GM12878 (cell line): ENCODE measurements around the gene WNT5B. TPM values are rescaled to one million over a fixed set of nuclear protein-coding genes. Genes with fewer than 3 reads are reported as not detected.

Source experiments
- ATAC-seq: fragments of 200-7000 bp; cut with Tn5 transposase; 3 replicates; pipeline ENCODE4 v1.9.1; 2020; ENCODE audit warnings: mild to moderate bottlenecking, moderate library complexity
- BruUV-seq: library from RNA; stranded (reverse); fragments of 400-500 nt; replicated peaks from 2 replicates; lab custom pipeline; 2021; lab: Mats Ljungman, UMichigan
- CTCF ChIA-PET: fragments of 300-600 bp; sonication (Branson Sonifier 250); formaldehyde crosslinking; extraction: SDS; loops from one replicate; lab custom pipeline; 2021; ENCODE audit warnings: inconsistent platforms; lab: Yijun Ruan, JAX
- POLR2A ChIA-PET: fragments of 350-600 bp; formaldehyde crosslinking; extraction: SDS; loops from one replicate; lab custom pipeline; 2021; ENCODE audit warnings: inconsistent platforms; lab: Charles Lee
- RAD21 ChIA-PET: fragments of 300-600 bp; sonication (Branson Sonifier 250); formaldehyde crosslinking; loops from one replicate; lab custom pipeline; 2023; ENCODE audit warnings: antibody characterized with exemption; ENCODE audit not compliant: unreplicated experiment; lab: Charles Lee
- SMC1A ChIA-PET: fragments of 300-600 bp; sonication (Branson Sonifier 250); formaldehyde crosslinking; loops from one replicate; lab custom pipeline; 2023; ENCODE audit not compliant: unreplicated experiment, uncharacterized antibody; lab: Charles Lee
- DNase-seq: peaks from one replicate; pipeline ENCODE4 v3.0.0-alpha.2; 2011; ENCODE audit warnings: low read depth, low spot score
- FAIRE-seq: peaks from 3 replicates; lab custom pipeline; 2011; peaks lifted over from hg19 to GRCh38; lab: Jason Lieb, UNC
- H2AFZ ChIP-seq: 2 replicates; pipeline ENCODE4 v1.6.0; 2011; ENCODE audit warnings: low read depth, low read length, control low read depth; ENCODE audit not compliant: control insufficient read depth
- H3K27ac ChIP-seq: 2 replicates; pipeline ENCODE4 v1.5.1; 2011; ENCODE audit warnings: control low read depth; ENCODE audit not compliant: control insufficient read depth, insufficient read depth
- H3K27me3 ChIP-seq, 2 experiments: replicated peaks in 1 of 2; 2 replicates each; pipeline versions ENCODE4 v1.6.0 to v1.6.1; 2011; ENCODE audit warnings: low read length in 1 of 2; ENCODE audit not compliant: control insufficient read depth in 2 of 2, insufficient read depth in 2 of 2
- H3K36me3 ChIP-seq, 2 experiments: 2 replicates each; pipeline ENCODE4 v1.5.1; 2011; ENCODE audit warnings: low read length in 1 of 2; ENCODE audit not compliant: control insufficient read depth in 2 of 2, insufficient read depth in 2 of 2
- H3K4me1 ChIP-seq: 2 replicates; pipeline ENCODE4 v1.6.1; 2011; ENCODE audit warnings: mild to moderate bottlenecking, low read length, moderate library complexity, mixed read lengths; ENCODE audit not compliant: control insufficient read depth, insufficient read depth
- H3K4me2 ChIP-seq: 2 replicates; pipeline ENCODE4 v1.6.0; 2011; ENCODE audit warnings: control low read depth; ENCODE audit not compliant: control insufficient read depth, insufficient read depth
- H3K4me3 ChIP-seq: fragments of 200-600 bp; sonication (generic); 2 replicates; pipeline ENCODE4 v1.5.1; 2016
- H3K79me2 ChIP-seq: 2 replicates; pipeline ENCODE4 v1.6.0; 2011; ENCODE audit warnings: low read length; ENCODE audit not compliant: control insufficient read depth, insufficient read depth
- H3K9ac ChIP-seq: 2 replicates; pipeline ENCODE4 v1.8.0; 2011; ENCODE audit warnings: low read length, control low read depth, mixed read lengths; ENCODE audit not compliant: control insufficient read depth, insufficient read depth
- H3K9me3 ChIP-seq: replicated peaks from 3 replicates; pipeline ENCODE4 v1.5.1; 2011; ENCODE audit warnings: mild to moderate bottlenecking, low read length; ENCODE audit not compliant: control insufficient read depth, insufficient read depth
- H4K20me1 ChIP-seq: 2 replicates; pipeline ENCODE4 v1.6.0; 2011; ENCODE audit not compliant: control insufficient read depth, insufficient read depth
- BCL11A ChIP-seq: IDR thresholded peaks from 2 replicates; pipeline ENCODE4 v1.6.1; 2011; ENCODE audit warnings: low read depth, low read length
- DPF2 ChIP-seq: fragments of 450-650 bp; IDR thresholded peaks from 2 replicates; pipeline ENCODE4 v1.6.1; 2017; ENCODE audit warnings: mild to moderate bottlenecking
- EGR1 ChIP-seq, 2 experiments: IDR thresholded peaks; 1 replicate in 1 of 2; 2 replicates in 1 of 2; pipeline ENCODE4 v1.6.1; 2011 to 2012; ENCODE audit warnings: low read depth in 2 of 2, low read length in 2 of 2, borderline replicate concordance in 1 of 2, mild to moderate bottlenecking in 1 of 2, moderate library complexity in 1 of 2
- FOXM1 ChIP-seq: IDR thresholded peaks from 2 replicates; pipeline ENCODE4 v1.6.1; 2012; ENCODE audit warnings: low read depth, mild to moderate bottlenecking, inconsistent platforms, low read length, moderate library complexity
- GABPA ChIP-seq: IDR thresholded peaks from 2 replicates; pipeline ENCODE4 v1.6.1; 2014; ENCODE audit warnings: antibody characterized with exemption, low read depth, mild to moderate bottlenecking, inconsistent platforms
- KLF5 ChIP-seq: fragments of 450-650 bp; IDR thresholded peaks from 2 replicates; pipeline ENCODE4 v1.6.1; 2014; ENCODE audit warnings: mild to moderate bottlenecking; ENCODE audit not compliant: partially characterized antibody
- NBN ChIP-seq: fragments of 450-650 bp; IDR thresholded peaks from 2 replicates; pipeline ENCODE4 v1.6.1; 2016
- POU2F2 ChIP-seq: IDR thresholded peaks from 3 replicates; pipeline ENCODE4 v1.6.1; 2011; ENCODE audit warnings: low read depth, mild to moderate bottlenecking, low read length, borderline replicate concordance
- RAD21 ChIP-seq: IDR thresholded peaks from 2 replicates; pipeline ENCODE4 v1.6.1; 2011; ENCODE audit warnings: mild to moderate bottlenecking, low read depth, low read length, moderate library complexity; ENCODE audit not compliant: insufficient read depth
- SREBF2 ChIP-seq: IDR thresholded peaks from 2 replicates; pipeline ENCODE4 v1.6.1; 2012; ENCODE audit warnings: mild to moderate bottlenecking, low read length
- ZBED1 ChIP-seq: IDR thresholded peaks from 2 replicates; pipeline ENCODE4 v1.6.1; 2016; ENCODE audit warnings: borderline replicate concordance
- ZSCAN29 ChIP-seq: fragments of 450-650 bp; IDR thresholded peaks from 2 replicates; pipeline ENCODE4 v1.6.1; 2017; ENCODE audit warnings: mild to moderate bottlenecking, moderate library complexity
- WGBS: methylation state at CpG from one replicate; pipeline ENCODE4 v1.1.6; 2016; ENCODE audit warnings: low lambda C conversion rate; ENCODE audit not compliant: insufficient replicate concordance, insufficient coverage; ENCODE audit errors: missing lambda C conversion rate; 5-methylcytosine and 5-hydroxymethylcytosine counted together
- in situ Hi-C: fragments of 300-500 bp; cut with MboI; formaldehyde crosslinking; loops from 9 replicates; pipeline ENCODE4 v1.14.3; 2018; ENCODE audit warnings: mixed read lengths
- intact Hi-C: fragments of 100-400 bp; cut with micrococcal nuclease; formaldehyde crosslinking; loops from one replicate; pipeline ENCODE4 v1.14.2; 2022; ENCODE audit not compliant: unreplicated experiment
- polyA plus RNA-seq, 11 experiments: library from polyadenylated mRNA; depleted of rRNA in 4 of 11; unstranded in 6 of 11; stranded (reverse) in 5 of 11; fragments of >200 nt; fragmentation: Nextera tagmentation in 4 of 11; fragmentation: Illumina TruSeq in 1 of 11; extraction: Ambion mirVana in 4 of 11; extraction: Trizol in 1 of 11; gene quantifications; 1 replicate in 1 of 11; 2 replicates in 10 of 11; pipeline versions ENCODE4 v1.2.1 to v1.2.3, GENCODE V29; 2011 to 2016; ENCODE audit warnings: inconsistent platforms in 2 of 11, missing spikeins in 2 of 11, low read depth in 1 of 11
- total RNA-seq, 4 experiments: library from RNA; depleted of rRNA in 3 of 4; stranded (reverse); fragments of >200 nt in 3 of 4; fragmentation: Illumina TruSeq in 1 of 4; extraction: Trizol in 1 of 4; gene quantifications; 2 replicates each; pipeline versions ENCODE4 v1.2.1 to v1.2.3, GENCODE V29; 2013 to 2021
- TF ChIP-seq, protein P1 (sequence below): IDR thresholded peaks from 2 replicates; pipeline ENCODE4 v1.6.1; 2012; ENCODE audit warnings: low read depth, low read length, improper control_type of control experiment
- TF ChIP-seq, protein P2 (sequence below): IDR thresholded peaks from 2 replicates; pipeline ENCODE4 v1.6.1; 2011; ENCODE audit warnings: low read depth, mild to moderate bottlenecking, low read length, moderate library complexity, borderline replicate concordance; ENCODE audit errors: extremely low read depth
- TF ChIP-seq, protein P3 (sequence below): fragments of 450-650 bp; IDR thresholded peaks from 2 replicates; pipeline ENCODE4 v1.6.1; 2017; ENCODE audit warnings: borderline replicate concordance
- TF ChIP-seq, protein P4 (sequence below): IDR thresholded peaks from 2 replicates; pipeline ENCODE4 v1.6.1; 2011; ENCODE audit warnings: mild to moderate bottlenecking, low read depth, low read length, moderate library complexity; ENCODE audit not compliant: insufficient replicate concordance
- TF ChIP-seq, protein P5 (sequence below): fragments of 150-350 bp; IDR thresholded peaks from 2 replicates; pipeline ENCODE4 v1.6.1; 2016; ENCODE audit warnings: low read depth, low read length

WNT5B gene
- total and polyA plus RNA-seq, 10 of the 15 experiments (the other 5 are each of a cell fraction or from before 2014, with no cell fraction given), result 0.45 to 18.3 (median 5.4) TPM

DNA sequence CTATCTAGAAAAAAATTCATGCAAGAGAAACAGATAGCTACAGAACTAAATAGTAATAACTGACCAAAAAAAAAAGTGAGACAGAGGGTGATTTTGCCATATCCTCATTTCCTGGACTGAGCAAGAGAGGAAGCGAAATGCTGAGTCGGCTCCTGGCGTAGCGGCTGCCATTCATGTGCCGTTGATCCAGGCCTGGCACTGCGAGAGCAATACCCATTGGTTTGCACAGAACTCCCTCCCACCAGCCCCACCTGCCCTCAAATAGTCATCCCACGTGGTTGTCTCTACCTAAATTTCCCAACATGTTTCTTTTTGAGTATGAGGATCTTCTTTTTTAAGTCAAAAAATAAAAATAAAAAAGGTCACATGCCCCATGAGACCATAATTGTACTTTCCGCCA is 9.4 kb upstream of the WNT5B start:
- no TSS peak for BruUV-seq
- H3K4me1 ChIP-seq, result peaks cover 26% of the 10 kb centered on the region
- H3K4me2 ChIP-seq, result peak overlapping the region; percentile 11; the same call in 1 of the 2 replicates
- TF ChIP-seq, protein P1, sequence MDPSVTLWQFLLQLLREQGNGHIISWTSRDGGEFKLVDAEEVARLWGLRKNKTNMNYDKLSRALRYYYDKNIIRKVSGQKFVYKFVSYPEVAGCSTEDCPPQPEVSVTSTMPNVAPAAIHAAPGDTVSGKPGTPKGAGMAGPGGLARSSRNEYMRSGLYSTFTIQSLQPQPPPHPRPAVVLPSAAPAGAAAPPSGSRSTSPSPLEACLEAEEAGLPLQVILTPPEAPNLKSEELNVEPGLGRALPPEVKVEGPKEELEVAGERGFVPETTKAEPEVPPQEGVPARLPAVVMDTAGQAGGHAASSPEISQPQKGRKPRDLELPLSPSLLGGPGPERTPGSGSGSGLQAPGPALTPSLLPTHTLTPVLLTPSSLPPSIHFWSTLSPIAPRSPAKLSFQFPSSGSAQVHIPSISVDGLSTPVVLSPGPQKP, result no peak
- TF ChIP-seq, protein P2, sequence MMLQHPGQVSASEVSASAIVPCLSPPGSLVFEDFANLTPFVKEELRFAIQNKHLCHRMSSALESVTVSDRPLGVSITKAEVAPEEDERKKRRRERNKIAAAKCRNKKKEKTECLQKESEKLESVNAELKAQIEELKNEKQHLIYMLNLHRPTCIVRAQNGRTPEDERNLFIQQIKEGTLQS, result no peak
- TF ChIP-seq ZBED1, result no peak
- TF ChIP-seq FOXM1, result no peak; the same call in 1 of the 2 replicates
- TF ChIP-seq GABPA, result no peak
- no peak for TF ChIP-seq NBN
- no peak for TF ChIP-seq KLF5
- TF ChIP-seq, protein P3, sequence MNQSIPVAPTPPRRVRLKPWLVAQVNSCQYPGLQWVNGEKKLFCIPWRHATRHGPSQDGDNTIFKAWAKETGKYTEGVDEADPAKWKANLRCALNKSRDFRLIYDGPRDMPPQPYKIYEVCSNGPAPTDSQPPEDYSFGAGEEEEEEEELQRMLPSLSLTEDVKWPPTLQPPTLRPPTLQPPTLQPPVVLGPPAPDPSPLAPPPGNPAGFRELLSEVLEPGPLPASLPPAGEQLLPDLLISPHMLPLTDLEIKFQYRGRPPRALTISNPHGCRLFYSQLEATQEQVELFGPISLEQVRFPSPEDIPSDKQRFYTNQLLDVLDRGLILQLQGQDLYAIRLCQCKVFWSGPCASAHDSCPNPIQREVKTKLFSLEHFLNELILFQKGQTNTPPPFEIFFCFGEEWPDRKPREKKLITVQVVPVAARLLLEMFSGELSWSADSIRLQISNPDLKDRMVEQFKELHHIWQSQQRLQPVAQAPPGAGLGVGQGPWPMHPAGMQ, result no peak
- TF ChIP-seq EGR1 (IDR thresholded peaks at IDR 0.05; ENCODE audit: borderline replicate concordance in 1 of 2, low read depth in 2 of 2, low read length in 2 of 2), result no peak
- TF ChIP-seq POU2F2, result no peak
- TF ChIP-seq, protein P4, sequence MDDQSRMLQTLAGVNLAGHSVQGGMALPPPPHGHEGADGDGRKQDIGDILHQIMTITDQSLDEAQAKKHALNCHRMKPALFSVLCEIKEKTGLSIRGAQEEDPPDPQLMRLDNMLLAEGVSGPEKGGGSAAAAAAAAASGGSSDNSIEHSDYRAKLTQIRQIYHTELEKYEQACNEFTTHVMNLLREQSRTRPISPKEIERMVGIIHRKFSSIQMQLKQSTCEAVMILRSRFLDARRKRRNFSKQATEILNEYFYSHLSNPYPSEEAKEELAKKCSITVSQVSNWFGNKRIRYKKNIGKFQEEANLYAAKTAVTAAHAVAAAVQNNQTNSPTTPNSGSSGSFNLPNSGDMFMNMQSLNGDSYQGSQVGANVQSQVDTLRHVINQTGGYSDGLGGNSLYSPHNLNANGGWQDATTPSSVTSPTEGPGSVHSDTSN, result peak; percentile 59
- TF ChIP-seq, protein P5, sequence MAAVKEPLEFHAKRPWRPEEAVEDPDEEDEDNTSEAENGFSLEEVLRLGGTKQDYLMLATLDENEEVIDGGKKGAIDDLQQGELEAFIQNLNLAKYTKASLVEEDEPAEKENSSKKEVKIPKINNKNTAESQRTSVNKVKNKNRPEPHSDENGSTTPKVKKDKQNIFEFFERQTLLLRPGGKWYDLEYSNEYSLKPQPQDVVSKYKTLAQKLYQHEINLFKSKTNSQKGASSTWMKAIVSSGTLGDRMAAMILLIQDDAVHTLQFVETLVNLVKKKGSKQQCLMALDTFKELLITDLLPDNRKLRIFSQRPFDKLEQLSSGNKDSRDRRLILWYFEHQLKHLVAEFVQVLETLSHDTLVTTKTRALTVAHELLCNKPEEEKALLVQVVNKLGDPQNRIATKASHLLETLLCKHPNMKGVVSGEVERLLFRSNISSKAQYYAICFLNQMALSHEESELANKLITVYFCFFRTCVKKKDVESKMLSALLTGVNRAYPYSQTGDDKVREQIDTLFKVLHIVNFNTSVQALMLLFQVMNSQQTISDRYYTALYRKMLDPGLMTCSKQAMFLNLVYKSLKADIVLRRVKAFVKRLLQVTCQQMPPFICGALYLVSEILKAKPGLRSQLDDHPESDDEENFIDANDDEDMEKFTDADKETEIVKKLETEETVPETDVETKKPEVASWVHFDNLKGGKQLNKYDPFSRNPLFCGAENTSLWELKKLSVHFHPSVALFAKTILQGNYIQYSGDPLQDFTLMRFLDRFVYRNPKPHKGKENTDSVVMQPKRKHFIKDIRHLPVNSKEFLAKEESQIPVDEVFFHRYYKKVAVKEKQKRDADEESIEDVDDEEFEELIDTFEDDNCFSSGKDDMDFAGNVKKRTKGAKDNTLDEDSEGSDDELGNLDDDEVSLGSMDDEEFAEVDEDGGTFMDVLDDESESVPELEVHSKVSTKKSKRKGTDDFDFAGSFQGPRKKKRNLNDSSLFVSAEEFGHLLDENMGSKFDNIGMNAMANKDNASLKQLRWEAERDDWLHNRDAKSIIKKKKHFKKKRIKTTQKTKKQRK, result no peak
- TF ChIP-seq DPF2, result no peak
- TF ChIP-seq BCL11A, result no peak
- TF ChIP-seq ZSCAN29, result no peak
- TF ChIP-seq SREBF2, result no peak
- no peak for TF ChIP-seq RAD21

More for the DNA sequence above, 9.4 kb upstream of the WNT5B start:
- in situ Hi-C loops, result no loop called here
- CTCF ChIA-PET, result interaction anchor here (0.8 to 1.6 kb wide), 5 partner anchors 10 to 501 kb away, joined by 3 to 8 read pairs (median 4); no protein-coding TSS in a partner anchor
- H3K9me3 ChIP-seq, result no peaks in the 10 kb centered on the region
- H2AFZ ChIP-seq, result no peak overlapping the region; the same call in 1 of the 2 replicates
- no peaks in the 10 kb centered on the region for H3K79me2 ChIP-seq
- intact Hi-C loops, result no loop called here
- POLR2A ChIA-PET, result no interaction called here
- WGBS, result 1% methylated on average over 8 of the region's 8 CpGs
- FAIRE-seq (no peak), DNase-seq (peak; percentile 55), ATAC-seq (peak; percentile 92)
- no peaks in the 10 kb centered on the region; a peak in 1 of 4 replicates for H3K36me3 ChIP-seq
- no peaks in the 10 kb centered on the region for H4K20me1 ChIP-seq
- no peak overlapping the region; the same call in 1 of the 2 replicates for H3K4me3 ChIP-seq
- RAD21 ChIA-PET, result interaction anchor here (1.2 to 1.7 kb wide), 3 partner anchors 11 to 502 kb away, joined by 4 to 7 read pairs (median 4); no protein-coding TSS in a partner anchor
- SMC1A ChIA-PET, result interaction anchor here (1.3 kb wide), 2 partner anchors 13 to 501 kb away, joined by 3 to 5 read pairs; no protein-coding TSS in a partner anchor
- H3K27me3 ChIP-seq, result no peaks in the 10 kb centered on the region
- no peak overlapping the region for H3K9ac ChIP-seq
- H3K27ac ChIP-seq, result no peak overlapping the region
